HG03575 (cell line): ENCODE data around the gene CHRM3.
"Not testable (repeated sequence)": the region's sequence is repeated elsewhere in the genome, so short reads cannot be mapped to it uniquely, and the experiment has no call there.

Source experiments
- ATAC-seq: cut with Tn5 transposase; IDR thresholded peaks from one replicate; pipeline ENCODE4 v1.9.1; 2021; ENCODE audit not compliant: unreplicated experiment, insufficient number of reproducible peaks, low FRiP score; ENCODE audit errors: extremely low read depth

Gene CHRM3

DNA sequence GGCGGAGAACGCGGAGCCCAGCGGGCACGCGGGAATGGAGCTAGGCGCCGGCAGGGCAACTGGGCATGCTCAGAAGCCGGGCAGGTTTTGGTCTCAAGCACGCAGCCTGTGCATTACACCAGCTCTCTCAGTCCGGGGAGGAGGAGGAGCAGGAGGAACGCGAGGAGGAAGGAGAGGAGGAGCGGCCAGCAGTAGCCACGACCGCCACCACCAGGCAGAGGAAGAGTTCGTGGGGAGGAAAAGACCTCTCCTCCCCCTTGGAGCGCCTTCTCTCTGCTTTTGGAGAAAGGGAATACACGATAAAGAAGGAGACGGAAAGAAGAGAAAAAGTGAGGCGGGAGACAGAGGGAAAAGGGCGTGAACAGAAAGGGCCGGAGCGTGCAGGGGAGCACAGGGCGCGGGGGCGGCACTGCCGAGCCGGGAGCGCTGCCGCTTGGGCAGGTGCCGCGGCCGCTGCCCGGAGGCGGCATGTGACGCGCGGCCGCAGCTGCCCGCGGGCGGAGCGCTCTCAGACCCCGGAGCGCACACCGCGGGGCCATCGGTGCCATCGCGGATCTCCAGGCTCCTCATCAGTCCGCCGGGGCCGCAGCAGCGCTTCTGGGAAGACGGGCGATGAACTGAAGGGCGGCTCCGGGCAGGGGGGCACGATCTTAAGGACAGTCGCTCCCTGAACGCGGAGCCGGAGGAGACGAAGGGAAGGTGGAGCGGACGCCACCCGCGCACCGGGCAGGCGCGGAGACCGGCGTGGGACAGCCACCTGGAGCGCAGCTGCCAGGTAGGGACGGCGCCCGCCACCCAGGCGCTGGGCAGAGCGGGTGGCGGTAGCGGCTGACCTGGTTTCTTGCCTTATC is at the start of gene CHRM3:
Gene CHRM3, plus strand, starts transcription at position 116 of the 851 bp plus-strand sequence. CDS start 520,884 bp downstream, outside the sequence.
- ATAC-seq = no peak

DNA sequence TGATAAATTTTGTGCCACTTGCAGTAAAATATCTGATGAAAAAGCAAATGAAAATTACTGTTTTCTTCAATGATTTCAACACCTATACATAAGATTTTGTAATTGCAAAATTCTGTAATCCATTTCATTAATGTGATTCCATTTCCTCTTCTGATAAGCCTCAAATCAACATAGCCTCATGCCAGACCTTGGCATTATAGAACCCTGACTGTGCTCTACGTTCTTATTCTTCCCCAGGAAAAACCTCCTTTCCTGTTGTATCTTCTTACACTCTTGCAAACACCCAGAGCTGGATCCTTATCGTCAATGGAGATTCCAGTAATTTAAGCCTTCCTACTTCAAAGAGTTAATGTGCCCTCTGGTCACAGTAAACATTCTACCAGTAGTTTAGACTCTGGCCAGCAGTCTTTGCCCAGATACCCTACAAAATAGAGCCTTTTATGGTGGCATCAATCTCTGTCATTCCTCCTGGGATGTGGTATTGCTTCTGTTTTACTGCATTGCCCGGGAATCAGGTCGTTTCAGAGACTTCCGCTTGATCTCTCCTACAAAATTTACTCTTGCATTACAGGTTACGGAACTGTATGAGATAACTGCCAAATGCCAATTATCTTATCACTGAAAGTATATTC is 48.5 kb upstream of the CHRM3 start:
- no peak for ATAC-seq

DNA sequence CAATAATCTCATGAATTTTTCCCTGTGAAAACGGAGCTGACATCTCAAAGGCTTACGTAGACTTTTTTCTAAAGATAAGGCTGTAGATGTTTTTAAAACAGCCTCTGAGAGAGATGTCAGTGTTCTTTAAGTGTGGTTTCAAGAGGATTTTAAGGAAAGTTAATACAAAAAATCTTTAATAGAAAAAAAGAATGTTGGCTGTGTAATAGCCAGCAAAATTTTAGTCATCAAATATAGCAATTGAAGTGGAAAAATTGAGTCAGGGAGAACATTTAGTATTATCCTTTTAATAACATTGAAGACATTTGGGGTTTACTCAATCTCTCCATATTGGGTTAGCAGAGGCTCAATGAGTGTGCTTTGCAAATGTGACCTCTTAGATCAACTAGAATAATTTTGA is 38.6 kb upstream of the CHRM3 start:
- ATAC-seq = no peak

DNA sequence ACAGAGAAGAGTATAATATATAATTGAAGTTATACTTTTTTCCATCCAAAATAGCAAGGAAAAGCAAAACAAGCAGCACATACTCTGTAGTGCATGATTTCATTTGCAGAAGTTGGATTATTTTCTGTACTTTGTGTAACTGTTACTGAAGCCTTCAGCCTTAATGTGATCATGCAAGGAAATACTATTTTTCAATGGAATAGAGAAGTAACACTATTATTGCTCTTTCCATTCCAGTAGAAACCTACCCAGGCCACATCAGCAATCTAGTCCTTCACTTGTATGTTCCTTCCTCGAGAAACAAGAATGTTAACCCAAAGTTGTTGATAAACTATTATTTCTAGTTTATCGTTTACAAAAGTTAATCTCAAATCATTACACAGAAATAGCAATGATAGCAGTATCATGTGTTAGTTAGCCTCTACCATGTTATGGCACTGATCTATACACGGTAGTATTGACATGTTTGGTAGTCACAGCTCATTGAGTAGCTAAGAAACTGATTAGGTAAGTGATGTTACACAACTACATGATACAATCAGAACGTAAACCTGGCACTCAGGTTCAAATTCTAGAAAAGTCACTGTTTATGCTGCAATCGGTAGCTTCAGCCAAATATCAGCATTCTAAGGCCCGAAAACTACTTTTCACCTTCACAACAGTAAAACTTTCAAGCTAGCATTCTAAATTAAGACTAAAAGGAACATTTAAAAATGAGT is 37.6 kb upstream of the CHRM3 start:
- ATAC-seq = no peak

DNA sequence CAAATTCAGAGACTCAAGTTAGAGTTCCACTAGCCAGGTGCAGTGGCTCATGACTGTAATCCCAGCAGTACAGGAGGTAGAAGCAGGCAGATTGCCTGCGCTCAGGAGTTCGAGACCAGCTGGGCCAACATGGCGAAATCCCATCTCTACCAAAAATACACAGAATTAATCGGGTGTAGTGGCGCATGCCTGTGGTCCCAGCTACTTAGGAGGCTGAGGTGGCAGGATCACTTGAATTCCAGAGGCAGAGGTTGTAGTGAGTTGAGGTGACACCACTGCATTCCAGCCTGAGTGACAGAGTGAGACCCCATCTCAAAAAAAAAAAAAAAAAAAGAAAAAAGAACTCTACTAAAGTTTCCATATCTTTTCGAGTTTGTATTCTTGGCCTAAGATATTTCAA is 36.7 kb upstream of the CHRM3 start:
- ATAC-seq = no peak

DNA sequence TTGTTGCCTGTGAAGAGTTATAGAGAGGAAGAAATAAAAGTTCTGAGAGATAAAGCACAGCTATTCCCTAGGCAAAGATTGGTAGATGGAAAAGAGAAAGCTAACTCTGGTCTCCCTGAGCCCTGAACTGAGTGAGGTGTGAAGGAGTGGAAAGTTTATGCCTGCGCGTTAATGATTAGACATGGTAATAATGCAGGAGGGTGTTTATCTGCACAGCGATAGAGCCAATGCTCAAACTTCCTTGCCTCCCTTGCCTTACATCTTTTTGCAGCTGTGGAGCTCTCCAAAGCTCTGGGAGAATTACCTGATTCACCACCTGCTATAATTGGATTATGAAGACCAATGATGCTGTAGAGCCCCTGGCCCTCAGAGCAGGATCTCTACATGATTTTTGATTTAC is 32.8 kb upstream of the CHRM3 start:
- ATAC-seq = no peak

DNA sequence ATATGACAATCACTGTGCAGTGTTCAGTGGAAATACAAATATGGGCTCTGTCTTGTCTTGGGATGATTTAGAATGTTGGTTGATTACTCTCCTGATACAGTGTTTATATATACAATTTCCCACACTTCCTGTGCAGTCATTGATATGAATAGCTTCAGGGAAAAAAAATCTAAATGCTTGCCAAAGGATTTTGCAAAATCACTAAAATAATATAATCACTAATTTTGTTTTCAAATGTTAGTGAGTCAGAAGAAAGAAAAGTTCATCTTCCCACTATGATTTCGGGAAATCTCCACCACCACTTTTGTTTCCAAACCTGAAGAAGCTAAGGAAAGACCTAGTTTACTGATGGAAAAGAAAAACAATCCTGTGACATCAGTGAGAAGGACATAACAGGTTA is 32.1 kb upstream of the CHRM3 start:
- no peak for ATAC-seq

DNA sequence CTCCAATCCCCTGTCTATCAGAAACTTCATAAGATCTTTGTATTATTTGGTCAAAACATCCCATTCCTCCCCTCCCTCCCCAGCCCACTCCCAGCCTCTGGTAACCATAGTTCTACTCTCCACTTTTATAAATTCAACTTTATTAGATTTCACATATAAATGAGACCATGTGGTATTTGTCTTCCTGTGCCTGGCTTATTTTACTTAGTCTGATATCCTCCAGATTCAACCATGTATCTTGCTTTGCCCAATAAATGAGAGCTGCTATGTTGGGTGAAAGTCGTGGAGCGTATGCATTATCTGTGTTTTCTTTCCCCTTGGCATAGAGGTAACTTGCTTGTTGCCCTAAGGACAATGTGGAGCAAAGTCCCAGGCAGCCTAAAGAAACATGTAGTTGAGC is 28.5 kb upstream of the CHRM3 start:
- no peak for ATAC-seq

DNA sequence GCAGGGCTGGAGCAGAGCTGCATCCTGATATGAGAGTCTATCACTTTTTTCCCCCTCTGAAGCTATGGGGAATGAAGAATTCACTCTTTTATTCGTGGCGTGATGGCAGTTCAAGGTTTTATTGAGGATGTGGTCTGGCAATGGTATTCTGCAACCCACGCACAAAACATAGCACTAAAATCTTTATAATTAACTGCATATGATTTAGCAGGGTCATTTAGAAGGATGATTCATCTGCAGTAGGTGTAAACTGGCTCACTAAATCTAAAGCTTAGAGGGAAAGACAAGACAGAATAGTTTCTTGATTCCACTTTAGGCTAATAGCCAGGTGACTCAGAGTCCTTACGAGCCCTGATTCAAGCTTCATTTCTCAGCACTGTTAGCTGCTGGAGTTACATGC is 25.0 kb upstream of the CHRM3 start:
- ATAC-seq = no peak

DNA sequence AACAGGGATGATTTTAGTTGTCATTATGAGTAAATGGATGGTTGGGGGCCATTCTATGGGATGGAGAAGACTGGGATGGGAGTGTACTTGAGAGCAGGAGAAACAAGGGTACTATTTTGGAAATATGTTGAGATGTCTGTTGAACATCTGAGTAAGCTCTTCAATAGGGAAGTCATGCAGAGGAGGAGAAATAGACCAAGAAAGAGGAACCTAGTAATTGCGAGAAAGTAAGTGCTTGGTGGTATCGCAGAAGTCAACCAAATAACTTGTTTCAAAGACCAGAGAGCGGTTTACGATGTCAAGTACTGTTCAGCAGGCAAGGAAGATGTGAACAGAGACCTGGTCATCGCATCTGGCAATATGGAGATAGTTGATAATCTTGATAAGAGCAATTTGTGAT is 22.4 kb upstream of the CHRM3 start:
- ATAC-seq = no peak

DNA sequence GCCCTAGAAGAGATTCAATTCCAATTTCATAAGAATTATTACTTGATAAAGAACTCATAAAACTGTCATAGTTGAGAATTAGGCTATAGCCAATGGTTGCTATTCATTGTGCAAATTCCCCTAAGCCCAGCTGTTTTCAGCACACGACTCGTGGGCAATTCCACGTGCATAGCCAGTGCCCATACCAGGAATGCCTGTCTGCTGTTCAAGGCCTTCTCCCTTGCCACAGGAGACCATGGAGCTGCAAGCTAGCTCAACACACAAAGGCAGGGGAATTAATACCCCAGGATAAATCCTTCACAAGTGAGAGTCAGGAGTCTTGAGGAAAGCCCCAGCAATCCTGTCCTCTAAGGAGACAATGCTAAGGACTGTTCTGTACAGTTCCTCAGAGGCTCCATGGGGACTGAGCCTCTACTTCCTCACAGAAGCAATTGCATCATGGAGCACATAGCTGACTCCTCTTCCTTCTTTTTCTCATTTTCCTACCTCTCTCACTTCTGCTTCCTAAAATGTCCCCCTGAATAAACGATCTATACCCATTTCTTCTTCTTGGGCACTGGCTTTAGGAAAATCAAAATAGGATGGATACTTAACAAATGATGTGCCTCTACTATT is 19.1 kb upstream of the CHRM3 start:
- no peak for ATAC-seq

DNA sequence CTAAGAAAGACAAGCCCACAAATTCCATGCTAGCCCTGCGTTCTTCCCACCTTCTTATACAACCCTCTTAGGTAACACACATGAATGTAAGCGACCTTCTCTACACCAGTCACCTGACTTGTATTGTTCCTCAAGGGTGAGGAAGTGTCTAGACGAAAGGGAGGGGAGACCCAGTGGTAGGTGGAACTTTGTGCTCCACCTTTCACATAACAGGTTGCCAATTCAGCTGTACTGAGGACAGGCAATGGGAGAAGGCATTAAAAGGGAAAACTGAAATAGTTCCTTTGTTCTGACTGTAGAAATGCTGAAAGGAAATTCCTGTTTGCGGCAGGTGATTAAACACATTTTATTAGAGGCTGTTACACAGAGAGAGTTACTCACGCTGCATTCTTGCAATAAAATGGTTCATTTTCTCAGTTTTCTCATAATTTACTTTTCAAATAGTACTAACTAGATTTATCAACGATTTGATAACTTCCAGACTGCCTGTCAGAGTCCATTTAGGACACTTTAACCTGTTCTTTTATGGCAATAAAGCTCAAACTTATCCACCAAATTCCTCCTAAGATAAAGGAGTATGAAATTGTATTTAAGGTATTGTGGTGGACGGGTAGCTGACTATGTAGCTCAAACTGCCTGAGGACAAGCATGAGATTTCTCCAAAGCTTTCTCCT is 17.8 kb upstream of the CHRM3 start:
- ATAC-seq = no peak

DNA sequence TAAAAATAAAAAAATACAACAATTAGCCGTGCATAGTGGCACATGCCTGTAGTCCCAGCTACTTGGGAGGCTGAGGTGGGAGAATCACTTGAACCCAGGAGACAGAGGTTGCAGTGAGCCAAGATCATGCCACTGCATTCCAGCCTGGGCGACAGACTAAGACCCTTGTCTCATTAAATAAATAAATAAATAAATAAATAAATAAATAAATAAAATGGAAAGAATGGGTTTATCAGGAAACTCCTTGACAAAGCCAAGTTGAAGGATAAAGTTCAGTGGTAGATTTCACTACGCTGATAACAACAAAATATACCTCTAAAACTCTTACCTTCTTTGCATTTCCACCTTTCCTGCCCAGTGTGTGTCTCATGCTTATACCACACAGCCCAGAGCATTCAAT is 15.5 kb upstream of the CHRM3 start:
- ATAC-seq = not testable (repeated sequence)

DNA sequence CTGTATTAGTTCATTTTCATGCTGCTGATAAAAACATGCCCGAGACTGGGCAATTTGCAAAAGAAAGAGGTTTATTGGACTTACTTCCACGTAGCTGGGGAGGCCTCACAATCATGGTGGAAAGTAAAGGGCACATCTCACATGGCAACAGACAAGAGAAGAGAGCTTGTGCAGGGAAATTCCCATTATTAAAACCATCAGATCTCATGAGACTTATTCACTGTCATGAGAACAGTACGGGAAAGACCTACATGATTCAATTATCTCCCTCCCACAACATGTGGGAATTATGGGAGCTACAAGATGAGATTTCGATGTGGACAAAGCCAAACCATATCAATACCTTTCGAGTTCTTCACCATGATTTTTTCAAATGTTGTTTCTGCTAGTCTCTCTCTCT is 3.7 kb upstream of the CHRM3 start:
- ATAC-seq = no peak

DNA sequence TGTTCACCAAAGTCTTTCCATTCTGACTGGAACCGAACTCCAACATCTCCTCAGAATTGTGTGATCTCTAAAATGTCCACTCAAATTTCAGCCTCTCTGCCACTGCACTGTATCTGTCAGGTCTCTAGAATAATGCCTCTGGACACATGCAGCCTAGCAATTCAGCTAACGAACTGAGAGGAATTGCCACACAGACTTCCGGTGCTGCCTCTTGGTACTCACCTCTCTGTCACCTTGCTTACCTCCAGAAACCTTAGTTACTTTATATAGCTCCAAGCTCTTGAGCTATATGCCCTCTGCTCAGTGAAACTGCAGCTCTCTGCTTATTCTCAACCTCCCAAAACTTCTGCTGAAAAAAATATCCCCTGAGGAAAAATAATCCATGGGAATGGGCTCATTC is 2.7 kb upstream of the CHRM3 start:
- ATAC-seq = no peak

DNA sequence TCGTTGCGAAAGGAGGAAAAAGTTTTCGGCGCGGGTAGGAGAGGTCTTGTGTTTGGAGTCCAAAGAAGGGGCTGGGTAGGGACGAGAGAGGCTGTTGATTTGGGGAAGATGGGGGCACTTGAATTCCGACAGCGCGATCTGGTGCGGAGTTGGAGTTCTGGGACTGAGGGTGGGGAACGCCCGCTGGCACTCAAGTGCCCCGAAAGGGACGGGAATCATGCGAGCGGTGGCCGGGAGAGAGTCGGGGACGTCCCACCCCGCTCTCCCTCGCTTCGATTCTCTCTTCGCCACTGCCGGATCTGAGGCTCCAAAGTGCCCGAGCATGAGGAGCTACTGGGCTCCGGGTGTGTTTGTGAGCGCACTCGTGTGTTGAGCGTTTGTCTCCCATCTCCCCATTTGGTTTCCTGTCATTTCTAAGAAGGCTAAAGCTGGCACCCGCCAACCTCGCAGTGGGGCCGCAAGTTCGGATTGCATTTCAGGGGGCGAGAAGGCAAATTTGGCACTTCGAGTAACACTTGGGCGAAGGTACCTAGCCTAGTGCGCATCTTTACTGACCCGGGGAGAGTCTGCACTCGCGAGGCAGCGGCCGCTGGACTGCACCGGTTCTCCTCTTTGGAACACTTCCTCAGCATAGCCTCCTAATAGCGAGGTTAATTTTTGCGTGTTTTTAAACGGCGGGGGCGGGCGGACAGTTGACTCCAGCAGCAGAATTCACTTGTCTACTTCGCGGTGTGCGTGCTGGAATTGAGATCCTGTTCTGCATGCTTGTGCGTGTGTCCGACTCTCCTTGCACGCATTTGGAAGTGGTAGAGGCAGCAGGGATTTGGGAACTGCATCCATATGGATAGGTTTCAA is 1.2 kb downstream of the CHRM3 start:
- no peak for ATAC-seq

DNA sequence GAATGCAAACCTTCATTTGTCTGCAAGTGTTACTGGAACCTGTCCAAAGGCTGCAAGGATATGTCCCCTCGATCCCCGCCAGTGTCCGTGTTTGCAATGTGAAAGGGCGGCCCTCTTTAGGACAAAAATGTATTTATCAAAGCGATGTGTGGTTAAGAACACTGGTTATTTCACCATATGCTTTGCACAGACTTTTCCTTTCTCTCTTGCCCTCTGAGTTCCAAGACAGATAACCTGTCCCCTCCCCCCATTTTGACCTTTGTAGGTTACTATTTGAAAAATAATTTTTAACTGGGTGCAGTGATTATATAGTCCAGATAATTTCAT is 1.8 kb downstream of the CHRM3 start:
- no peak for ATAC-seq

DNA sequence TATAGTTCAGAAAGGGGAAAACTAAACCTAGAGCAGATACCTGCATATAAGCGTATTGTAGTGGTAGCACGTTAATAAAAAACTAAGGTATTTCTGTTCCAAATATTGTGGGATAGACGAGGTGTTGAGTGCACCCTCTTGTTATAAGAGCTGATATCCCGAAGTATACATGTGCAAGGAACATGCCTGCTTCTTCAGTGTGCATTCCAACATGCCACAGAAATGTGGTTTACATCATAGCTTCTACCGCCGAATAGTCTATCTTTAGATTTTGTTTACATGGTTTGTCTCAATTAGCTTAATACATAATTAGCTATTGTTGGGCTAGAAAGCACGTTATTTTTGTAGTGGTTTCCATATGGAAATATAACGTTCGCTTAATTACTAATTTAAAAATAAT is 2.2 kb downstream of the CHRM3 start:
- no peak for ATAC-seq
